Stimulated activated CD4-positive, alpha-beta T cell treated with anti-CD3 and anti-CD28 coated beads, Interleukin-2, amount 100 ng/mL, for 24 hours (primary cell): Measurements from ENCODE around the gene PIGQ.

ENCODE experiments used
- DNase-seq, 2 donors: peaks; one replicate each; pipeline ENCODE4 v3.0.0-alpha.2; 2020

Gene PIGQ

DNA sequence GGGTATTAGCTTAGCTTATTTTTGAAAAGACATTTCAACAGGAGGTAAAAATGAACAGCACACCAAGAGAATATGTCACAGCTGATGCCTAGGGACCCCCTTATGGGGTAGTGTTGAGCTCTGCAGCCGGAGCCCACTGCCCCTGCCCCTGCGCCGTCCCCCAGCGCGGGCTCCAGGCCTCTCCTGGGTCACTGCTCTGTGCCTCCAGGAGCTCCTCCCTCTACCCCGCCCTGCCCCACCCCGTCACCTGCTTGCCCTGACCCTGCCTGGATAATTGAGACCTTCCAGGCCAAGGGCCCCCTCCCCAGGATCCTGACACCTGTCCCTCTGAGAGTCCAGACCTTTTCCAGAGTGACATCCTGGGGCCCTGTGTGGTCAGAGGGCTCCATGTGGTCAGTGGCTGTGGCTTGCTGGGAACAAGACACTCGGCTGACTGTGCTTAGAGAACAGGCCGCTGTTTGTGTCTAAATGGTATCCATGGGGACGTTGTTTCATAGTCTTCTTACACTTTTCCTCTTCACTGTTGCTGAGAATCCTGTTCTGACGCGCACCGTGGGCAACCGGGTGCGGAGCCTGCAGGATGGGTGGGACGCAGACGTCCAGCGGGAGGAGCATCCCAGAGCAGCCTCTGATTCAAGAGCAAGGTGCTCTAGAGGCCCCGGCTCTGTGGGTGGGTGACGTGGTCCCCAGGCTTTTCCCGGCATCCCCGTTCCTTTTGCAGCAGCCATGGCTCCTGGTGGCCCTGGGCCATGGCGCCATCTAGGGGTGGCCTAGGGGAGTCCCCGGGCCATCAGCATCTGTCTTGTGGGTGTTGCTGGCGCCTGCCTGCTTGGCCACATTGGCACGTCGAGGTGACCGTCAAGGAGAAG lies 41.0 kb downstream of the PIGQ start:
- peak; percentile 73 to 74 for DNase-seq

DNA sequence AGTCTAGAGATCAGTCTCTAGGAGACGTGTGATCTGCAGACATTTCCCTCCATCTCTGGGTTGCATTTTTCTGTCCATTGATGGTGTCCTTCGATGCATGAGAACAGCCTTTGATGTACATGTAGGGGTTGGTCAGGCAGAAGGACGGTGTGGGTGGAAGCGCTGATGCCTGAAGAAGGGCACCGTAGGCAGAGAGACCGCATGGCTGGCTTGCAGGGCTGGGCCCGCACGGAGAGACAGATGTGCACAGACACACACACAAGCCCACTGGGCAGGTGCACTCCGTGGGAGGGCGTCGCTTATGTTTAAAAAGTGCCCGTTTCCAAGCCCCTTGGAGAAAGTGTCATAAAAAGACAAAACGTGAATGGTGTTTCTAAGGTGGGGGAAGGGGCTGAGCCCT lies 45.4 kb downstream of the PIGQ start:
- no peak for DNase-seq

DNA sequence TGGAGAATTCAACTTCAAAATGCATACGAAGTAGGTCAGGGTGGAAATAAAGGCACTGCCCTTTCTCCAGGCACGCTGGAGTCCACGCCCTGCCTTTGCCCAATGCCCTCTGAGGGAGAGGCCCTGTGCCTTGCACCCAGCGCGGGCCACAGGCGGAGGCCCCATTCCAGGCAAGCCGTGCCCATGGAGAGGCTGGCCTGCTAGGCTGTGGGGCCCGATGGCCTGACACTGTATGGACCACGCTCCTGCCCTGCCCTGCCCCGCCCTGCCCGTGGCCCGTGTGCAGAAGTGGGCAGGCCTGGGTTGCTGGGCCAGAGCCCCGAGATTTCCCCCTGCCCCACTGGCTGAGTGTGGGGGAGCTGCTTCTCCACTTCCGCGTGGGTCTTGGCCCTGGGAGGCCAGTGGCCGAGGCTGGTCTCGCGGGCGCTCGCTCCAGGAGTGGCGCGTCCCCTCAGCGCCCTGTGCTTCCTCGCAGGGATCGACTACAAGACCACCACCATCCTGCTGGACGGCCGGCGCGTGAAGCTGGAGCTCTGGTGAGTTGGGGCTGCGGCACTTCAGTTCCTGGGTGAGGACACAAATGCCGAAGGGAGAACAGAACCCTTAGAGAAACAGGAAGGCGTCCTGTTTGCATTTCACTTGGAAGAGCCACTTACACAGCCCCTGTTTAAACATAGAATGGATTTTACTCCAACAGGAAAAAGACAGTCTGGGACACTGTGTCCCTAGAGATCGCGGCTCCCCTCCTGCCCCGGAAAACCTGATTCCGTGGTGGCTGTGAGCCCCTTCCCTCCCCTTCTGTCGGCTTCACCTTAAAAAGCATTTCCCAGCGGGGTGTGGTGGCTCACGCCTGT lies 47.2 kb downstream of the PIGQ start:
- DNase-seq, result no peak

DNA sequence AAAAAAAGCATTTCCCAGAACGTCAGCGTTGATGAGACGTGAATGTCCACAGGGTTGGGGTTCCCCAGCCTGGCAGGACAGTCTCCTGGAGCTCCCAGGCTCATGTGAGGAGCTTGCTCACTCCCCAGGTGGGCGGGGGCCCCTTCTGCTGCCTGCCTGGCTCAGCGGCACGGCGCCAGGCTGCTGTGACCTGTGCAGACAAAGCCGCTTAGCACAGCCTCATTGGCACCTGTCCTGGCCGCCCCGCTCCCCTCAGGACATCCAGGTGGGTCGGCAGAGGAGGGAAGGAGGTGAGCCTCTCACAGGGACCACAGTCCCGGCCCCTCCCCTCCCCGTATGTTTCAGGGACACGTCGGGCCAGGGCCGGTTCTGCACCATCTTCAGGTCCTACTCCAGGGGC lies 48.1 kb downstream of the PIGQ start:
- DNase-seq, result no peak

DNA sequence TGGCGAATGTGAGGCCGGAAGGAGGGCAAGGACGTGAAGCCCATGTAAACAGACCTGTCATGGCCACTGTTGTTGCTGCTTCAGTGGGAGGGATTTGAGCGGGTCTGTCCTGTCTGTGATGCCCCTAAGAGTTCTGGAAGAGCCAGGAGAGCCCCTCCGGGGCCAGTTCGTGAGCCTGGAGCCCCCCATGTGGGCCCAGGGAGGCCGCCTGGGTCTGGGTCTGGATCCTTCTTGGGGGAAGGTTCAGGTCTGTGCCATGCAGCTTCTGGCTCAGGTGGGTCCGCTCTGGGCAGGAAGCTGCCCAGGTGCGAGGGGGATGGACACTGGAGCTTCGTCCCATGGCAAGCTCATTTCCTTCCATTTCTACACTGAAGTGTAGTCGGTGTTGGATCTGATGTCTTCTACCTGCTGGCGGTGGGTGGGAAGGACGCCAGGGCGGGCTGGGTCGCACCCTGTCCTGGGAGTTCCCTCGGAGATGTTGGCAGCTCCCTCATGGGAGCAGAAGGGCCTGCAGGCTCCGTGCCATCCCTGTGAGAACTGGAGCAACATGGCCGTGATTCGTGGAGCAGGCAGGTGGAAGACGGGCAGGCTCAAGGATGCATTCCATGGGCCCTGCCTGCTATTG lies 49.8 kb downstream of the PIGQ start:
- no peak for DNase-seq

DNA sequence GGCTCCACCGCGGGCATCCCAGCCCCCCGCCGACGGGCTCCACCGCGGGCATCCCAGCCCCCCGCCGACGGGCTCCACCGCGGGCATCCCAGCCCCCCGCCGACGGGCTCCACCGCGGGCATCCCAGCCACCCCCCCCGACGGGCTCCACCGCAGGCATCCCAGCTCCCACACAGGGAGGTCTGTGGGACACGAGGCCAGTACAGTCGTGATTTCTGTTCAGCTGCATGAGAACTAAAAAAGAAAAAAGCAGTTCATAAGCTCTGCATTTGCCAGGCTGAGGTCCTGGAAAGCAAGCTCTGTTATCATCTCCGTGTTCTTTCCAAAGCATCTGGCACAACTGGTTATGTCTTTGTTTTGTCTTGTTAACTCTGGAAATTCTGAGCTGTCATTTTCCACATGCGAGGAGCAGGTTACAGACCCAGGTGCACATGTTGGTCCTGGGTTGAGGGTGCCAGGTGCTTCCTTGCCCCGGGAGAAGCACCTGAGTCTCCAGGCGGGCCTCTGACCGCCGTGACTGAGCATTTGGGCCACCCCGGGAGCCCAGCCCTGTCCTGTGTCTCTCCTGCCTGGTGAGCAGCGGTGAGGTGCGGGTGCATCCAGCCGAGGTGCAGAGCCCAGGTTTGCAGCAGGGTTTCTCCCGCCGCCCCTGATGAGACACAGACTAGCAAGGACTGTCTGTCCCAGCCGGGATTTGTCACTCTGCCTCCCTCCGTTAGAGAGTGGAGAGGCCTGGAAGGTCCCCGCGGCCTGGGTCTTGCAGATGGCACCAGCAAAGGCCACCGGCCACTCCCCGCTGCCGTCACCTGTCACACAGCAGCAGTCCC lies 51.1 kb downstream of the PIGQ start:
- DNase-seq, result no peak

DNA sequence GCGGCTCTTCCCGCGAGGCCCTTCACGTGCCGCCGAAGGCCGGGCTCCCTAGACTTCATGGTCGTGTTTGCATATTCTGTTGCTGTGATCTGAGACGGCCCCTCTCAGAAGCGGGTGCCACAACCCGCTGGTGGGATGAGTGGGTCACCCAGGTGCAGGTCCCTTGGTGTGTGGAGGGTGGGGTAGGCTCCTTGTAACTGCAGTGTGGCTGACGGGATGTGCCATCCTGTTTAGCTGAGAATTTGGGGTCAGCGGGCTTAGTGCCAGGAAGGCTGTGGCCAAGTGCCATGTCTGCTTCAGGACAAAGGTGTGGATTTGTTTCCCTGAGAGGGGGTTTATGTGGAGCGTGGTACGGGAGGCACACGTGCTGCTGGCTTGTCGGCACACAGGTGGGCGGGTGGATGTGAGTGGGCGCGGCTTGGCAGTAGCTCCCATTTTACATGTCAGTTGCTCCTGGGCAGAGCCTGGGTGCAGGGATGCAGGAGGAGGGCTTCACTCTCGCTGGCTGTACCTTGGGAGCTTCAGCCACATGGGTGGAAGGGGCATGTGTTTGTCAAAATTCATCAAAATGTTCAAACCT lies 51.8 kb downstream of the PIGQ start:
- no peak for DNase-seq

DNA sequence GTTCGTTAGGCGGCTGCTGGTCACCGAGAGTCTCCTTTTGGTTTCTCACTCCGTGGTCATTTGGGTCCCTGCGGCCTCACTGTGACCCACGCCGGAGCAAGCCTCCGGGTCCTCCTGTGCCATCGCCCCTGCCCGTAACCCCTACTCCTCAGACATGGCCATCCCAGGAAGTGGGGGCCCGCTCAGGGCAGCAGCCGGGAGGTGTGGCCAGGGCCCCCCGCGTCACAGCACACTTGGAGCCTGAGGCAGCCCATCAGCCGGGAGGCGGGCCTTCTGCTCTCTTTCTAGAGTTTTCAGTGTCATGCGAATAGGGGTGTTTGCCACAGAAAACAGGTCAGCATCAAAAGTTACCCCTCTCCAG lies 53.1 kb downstream of the PIGQ start:
- no peak for DNase-seq

DNA sequence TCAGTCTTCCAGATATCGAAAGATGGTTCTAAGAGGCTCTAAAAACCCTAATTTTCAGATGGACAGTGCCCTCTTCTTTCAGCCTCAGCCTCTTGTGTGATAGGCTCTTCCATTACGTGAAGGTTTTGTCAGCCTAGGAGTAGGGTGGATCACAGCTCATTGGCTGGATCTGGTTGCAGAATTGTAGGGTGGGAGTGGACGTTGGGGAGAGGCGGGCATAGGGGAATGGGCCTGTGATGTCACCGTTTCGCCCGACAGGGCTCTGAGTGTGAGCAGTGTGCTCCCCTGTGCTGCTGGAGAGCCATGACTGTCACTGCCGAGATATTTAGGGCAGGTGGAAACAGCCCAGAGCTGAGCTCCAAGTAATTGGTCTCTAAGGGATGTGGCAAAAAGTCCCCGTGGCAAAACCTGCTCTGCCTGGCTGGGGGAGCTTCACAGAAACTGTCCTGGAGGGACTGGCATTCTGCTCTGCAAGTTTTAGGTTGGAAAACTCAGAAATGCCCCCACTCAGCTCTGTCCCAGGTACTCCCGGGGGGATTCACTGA lies 54.8 kb downstream of the PIGQ start:
- no peak for DNase-seq

DNA sequence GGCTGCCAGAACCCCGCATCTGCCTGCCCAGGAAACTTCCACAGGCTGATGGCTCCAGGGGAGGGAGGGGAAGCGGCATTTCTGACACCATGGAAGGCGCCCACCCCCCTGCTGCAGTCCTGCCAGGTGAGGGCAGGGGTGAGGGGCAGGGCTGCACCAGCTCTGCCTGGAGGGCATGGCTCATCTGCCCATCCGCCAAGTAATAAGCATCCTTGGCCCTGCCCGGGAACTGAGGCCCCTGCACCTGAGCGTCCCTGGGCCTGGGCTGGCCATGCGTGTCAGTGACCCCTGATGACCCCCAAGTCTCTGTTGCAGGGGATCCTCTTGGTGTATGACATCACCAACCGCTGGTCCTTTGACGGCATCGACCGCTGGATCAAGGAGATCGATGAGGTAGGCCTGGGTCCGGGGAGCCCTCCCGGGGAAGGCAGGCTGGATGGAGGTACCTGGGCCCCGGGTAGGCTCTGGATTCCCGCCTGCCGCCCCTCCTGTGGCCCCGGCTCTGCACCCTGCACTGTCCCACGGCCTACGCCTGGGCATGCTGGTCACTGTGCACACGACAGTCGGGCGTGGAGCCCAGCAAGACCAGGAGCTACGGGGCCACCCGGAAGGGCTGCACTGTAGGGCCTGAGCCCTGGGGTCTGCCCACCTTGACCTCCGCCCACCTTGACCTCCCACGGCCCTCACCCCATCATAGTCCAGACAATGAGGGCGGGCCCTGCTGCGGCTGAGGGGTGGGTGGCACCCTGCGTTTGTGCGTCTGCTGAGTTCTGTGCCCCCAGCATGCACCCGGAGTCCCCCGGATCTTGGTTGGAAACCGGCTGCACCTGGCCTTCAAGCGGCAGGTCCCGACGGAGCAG lies 55.6 kb downstream of the PIGQ start:
- no peak for DNase-seq

DNA sequence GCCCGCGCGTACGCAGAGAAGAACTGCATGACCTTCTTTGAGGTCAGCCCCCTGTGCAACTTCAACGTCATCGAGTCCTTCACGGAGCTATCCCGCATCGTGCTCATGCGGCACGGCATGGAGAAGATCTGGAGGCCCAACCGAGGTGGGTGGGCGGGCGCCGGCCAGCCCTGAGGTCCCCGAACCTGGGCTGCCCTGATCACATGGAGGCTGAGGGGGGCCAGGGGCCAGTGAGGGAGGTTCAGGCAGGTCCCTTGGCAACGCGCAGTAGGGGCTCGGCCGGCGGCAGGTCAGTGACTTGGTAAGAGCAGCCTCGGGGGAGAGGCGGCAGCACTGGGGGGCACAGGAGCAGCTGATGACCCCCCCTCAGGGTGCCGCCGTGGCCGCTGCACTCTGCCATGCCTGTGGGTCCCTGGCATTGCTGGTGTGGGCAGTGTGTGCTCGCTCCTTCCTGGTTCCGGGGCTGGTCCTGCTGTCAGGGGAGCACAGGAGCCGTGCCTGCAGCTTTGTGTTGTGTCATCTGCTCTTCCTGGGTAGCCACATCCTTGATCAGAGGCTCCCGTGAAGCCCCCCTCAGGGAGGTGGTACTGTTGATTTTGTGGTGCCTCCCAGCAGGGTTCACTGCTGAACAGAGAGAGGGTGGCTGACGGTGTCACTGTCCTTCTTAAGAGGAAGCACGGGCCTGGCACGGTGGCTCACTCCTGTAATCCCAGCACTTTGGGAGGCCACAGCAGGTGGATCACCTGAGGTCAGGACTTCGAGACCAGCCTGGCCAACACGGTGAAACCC lies 56.4 kb downstream of the PIGQ start:
- DNase-seq, result no peak

DNA sequence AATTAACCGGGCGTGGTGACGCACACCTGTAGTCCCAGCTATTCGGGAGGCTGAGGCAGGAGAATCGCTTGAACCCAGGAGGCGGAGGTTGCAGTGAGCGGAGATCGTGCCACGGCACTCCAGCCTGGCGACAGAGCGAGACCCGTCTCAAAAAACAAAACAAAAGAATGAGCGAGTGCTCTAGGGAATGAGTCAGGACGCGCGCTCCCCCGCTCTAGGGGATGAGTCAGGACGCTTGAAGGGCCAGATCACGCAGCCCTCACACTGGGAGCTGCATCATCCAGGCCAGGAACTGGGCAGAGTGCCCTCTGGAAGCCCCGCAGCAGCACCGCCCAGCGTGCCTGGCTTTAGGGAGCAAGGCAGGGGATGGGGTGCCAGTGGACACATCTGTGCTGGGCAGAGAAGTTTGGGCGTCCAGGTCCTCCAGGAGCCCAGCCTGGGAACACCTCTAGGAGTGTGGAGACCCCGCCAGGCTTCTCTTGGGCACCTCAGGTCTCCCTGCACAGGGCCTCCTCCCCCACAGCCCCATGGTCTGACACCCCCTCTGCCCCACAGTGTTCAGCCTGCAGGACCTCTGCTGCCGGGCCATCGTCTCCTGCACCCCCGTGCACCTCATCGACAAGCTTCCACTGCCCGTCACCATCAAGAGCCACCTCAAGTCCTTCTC lies 57.2 kb downstream of the PIGQ start:
- no peak for DNase-seq

DNA sequence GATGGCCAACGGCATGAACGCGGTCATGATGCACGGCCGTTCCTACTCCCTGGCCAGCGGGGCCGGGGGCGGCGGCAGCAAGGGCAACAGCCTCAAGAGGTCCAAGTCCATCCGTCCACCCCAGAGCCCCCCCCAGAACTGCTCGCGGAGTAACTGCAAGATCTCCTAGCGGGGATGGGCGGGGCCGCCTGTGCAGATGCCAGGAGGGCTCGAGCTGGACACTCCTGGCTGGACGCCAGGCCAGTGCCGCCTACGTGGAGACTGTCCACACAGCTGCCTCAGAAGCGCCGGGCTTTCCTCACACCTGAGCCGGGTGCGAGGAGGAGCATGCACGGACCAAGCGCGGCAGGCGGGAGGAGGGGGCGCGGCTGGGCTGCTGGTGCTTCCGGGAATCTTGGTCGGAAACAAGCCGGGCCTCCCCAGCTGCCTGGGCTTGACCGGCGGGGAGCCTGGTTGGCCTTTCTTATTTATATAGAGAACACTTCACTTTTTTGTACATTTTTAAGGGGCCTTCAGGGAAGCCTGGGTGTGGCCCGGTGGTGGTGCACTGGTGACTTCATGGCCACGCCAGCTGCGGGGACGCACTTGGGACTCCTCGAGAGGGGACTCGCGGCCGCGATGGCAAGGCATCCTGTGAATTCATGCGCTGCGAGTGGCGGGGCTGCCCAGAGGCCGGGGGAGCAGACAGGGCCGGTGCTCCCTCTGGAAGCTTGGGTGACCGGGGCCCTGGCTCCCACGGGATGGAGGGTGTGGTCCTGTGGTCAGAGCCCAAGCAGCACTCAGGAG lies 57.9 kb downstream of the PIGQ start:
- no peak for DNase-seq

DNA sequence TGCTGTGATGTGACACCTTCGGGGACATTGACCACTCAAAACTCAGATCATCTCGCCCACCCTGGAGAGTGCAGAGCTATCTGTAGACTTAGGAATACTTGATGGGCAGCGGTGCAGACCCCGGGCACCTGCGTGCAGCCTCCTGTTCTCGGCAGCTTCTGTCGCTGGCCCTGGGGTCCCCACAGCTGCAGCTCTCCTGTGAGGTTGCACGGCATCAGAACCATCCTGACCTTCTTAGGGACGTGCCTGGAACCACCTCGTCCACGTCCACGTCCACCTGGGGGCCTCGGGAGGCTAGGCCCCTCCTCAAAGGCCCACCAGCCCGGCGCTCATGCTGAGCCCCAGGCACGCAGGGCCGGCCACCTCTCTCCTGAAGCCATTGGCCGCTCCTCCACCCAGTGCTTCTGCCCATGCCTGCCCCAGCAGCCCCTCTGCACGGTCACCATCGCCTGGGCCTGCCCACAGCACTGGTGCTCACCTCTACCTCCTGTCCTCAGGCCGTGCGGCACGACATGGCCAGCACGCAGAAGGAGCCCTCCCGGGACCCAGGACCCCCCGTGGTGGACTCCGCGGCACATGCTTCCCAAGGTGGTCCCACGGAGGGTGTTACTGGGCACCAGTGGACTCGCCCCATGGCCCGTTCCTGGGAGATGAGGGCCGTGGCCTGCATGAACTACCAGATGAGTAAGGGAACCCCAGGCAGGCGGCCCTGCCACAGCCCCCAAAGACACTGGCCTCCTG lies 58.7 kb downstream of the PIGQ start:
- no peak for DNase-seq

DNA sequence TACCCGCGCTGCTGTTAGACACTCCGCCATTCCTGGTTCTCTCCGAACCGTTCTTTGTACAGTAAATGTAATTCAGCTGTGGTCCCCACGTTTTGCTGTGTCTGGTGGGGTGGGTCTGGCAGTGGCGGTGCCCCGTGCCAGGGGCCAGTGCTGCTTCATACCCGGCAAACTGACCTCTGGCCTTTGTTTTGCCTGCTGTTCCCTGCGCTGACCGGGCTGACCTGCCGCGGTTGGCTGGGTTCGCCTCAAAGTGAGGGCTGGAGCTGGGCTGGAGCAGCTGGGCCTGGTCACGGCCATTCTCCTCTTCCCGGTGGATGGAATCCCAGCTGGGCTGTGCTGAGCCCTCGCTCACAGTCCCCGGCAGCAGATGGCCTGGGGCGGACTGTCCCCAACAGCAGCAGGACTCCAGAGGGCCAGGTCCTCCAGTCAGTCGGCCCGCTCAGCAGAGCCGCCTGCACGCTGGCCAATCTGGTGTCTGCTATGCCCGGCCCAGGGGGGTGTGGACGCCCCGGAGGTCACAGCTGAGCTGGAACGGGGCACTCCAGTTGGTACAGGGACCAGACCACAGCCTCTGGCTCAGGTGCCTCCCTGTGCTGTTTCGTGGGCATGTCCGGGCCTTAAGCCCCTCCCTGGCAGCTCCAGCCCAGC lies 59.5 kb downstream of the PIGQ start:
- DNase-seq, result no peak

DNA sequence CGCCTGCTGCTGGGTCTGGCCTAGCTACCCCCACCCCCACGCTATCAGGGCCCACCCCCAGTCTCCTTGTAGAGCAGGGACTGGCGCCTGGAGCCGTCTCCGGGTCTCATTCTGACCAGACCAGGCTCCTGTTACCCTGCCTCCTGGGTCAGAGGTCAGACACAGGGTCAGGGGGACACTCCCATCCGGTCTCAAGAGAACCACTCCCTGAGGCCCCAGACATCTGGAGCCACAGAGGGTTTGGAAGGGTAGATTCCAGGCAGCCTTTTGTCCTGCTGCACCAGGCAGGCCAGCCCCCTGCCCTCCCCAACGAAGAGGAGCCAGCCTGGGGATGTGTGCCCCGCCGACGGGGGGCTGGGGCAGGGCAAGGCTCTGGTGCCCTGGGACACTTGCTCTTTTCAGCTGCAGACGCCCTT lies 60.1 kb downstream of the PIGQ start:
- no peak for DNase-seq

DNA sequence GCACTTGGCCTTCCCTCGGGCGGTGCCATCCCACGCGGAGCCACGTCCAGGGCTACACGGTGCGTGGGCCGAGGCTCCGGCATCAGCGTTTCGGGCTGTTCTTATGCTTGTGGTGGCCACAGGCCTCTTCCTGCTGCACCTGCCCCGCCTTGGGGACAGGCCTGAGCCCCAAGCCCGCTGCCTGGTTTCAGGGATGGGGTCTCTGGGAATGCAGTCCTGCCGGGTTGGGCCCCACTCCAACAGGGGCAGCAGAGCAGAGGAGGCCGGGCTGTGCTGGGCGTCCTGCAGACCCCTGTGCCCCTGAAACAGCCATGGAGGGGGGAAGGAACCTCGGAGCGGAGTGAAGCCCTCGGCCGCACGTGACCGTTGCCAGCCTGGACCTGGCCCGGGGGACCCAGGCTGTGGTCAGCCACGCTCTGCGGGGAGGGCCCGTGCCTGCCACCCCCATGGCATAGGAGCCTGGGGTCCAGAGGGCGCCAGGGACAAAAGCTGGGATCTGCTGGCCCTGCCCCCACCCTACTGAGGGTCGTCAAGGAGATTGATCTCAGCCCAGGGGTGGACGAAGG lies 60.6 kb downstream of the PIGQ start:
- no peak for DNase-seq
